ENCODE measurements around the gene CORO6.

DNA sequence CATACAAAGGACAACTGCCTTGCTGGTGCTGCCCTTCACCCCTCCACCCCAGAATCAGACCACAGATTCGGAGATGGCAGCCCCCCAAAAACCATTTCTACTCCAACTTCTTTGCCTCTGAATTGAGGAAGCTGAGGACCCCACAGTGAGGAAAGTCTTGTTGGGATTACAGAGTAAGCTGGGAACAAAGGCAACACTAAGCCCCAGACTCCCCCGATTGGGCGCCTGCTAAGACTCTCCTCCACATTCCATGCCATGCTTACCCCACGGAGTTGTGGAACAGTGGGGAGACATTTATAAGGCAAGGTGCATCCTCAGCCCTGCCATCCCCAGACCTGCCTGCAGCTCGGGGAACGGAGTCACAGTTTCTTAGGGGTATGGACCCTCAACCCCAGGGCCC, 35.1 kb downstream of the CORO6 start:
- no peak for TF ChIP-seq TCF7L2 (IDR thresholded peaks at IDR 0.05; ENCODE audit: low read depth, low read length)
- no peak for TF ChIP-seq POLR2AphosphoS5 (IDR thresholded peaks at IDR 0.05; ENCODE audit: low read depth, low read length)
- TF ChIP-seq, protein P1, sequence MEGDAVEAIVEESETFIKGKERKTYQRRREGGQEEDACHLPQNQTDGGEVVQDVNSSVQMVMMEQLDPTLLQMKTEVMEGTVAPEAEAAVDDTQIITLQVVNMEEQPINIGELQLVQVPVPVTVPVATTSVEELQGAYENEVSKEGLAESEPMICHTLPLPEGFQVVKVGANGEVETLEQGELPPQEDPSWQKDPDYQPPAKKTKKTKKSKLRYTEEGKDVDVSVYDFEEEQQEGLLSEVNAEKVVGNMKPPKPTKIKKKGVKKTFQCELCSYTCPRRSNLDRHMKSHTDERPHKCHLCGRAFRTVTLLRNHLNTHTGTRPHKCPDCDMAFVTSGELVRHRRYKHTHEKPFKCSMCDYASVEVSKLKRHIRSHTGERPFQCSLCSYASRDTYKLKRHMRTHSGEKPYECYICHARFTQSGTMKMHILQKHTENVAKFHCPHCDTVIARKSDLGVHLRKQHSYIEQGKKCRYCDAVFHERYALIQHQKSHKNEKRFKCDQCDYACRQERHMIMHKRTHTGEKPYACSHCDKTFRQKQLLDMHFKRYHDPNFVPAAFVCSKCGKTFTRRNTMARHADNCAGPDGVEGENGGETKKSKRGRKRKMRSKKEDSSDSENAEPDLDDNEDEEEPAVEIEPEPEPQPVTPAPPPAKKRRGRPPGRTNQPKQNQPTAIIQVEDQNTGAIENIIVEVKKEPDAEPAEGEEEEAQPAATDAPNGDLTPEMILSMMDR (IDR thresholded peaks at IDR 0.05): no peak

Measured in Panc1 (cell line).